GM12891 (cell line): ENCODE data around the gene PCGF3.
"Not testable (repeated sequence)": the region's sequence is repeated elsewhere in the genome, so short reads cannot be mapped to it uniquely, and the experiment has no call there.

Source experiments
- DNase-seq: peaks from one replicate; pipeline ENCODE4 v3.0.0; 2011; ENCODE audit warnings: low spot score; ENCODE audit not compliant: insufficient read length
- FAIRE-seq: peaks from 2 replicates; lab custom pipeline; 2011; peaks lifted over from hg19 to GRCh38; lab: Jason Lieb, UNC
- PAX5 ChIP-seq: IDR thresholded peaks from 2 replicates; pipeline ENCODE4 v1.6.1; 2011; ENCODE audit warnings: low read length, moderate library complexity, mild to moderate bottlenecking; ENCODE audit not compliant: insufficient read depth, severe bottlenecking
- POLR2A ChIP-seq: IDR thresholded peaks from 2 replicates; pipeline ENCODE4 v1.6.1; 2011; ENCODE audit warnings: low read depth, low read length, control low read depth
- POLR2AphosphoS5 ChIP-seq: IDR thresholded peaks from 2 replicates; pipeline ENCODE4 v1.6.1; 2011; ENCODE audit warnings: low read depth, low read length, control low read depth
- POU2F2 ChIP-seq: IDR thresholded peaks from 2 replicates; pipeline ENCODE4 v1.6.1; 2011; ENCODE audit warnings: low read depth, mild to moderate bottlenecking, control low read depth, low read length, moderate library complexity
- SPI1 ChIP-seq: IDR thresholded peaks from 2 replicates; pipeline ENCODE4 v1.6.1; 2011; ENCODE audit warnings: low read depth, low read length, control low read depth
- TAF1 ChIP-seq: IDR thresholded peaks from 2 replicates; pipeline ENCODE4 v1.6.1; 2011; ENCODE audit warnings: low read depth, low read length, control low read depth

The PCGF3 gene

GRCh38 chr4:704198-704891 is 1.3 kb upstream of the PCGF3 start:
- no peak for TF ChIP-seq SPI1
- no peak for TF ChIP-seq POU2F2
- TF ChIP-seq POLR2A = no peak
- no peak for TF ChIP-seq PAX5
- no peak for TF ChIP-seq TAF1
- no peak for TF ChIP-seq POLR2AphosphoS5
- FAIRE-seq (no peak), DNase-seq (no peak)

GRCh38 chr4:704971-705277 is 708 bp upstream of the PCGF3 start:
- DNase-seq (no peak), FAIRE-seq (peak; percentile 82)
- TF ChIP-seq POU2F2 (no peak), SPI1 (no peak), TAF1 (no peak), PAX5 (no peak), POLR2A (no peak), POLR2AphosphoS5 (no peak)

- DNase-seq, FAIRE-seq: not testable (repeated sequence)
Observed at GRCh38 chr4:706083-706633, 526 bp downstream of the PCGF3 start.

- no peak for TF ChIP-seq POU2F2
- DNase-seq (no peak), FAIRE-seq (no peak)
Observed at GRCh38 chr4:706834-707598, 1.4 kb downstream of the PCGF3 start.

GRCh38 chr4:707929-708630 is 2.4 kb downstream of the PCGF3 start:
- TF ChIP-seq POU2F2 (no peak), POLR2AphosphoS5 (no peak), PAX5 (no peak), POLR2A (no peak), SPI1 (no peak), TAF1 (no peak)
- no peak for FAIRE-seq
- DNase-seq = no peak

- no peak for DNase-seq
- no peak for FAIRE-seq
- TF ChIP-seq PAX5 = no peak
- no peak for TF ChIP-seq POLR2AphosphoS5
- no peak for TF ChIP-seq POU2F2
- TF ChIP-seq TAF1 = no peak
- no peak for TF ChIP-seq SPI1
Observed at GRCh38 chr4:708631-708933, 3.0 kb downstream of the PCGF3 start.

GRCh38 chr4:709348-709747 is 3.7 kb downstream of the PCGF3 start:
- FAIRE-seq (no peak), DNase-seq (no peak)
- TF ChIP-seq POU2F2 (no peak), PAX5 (no peak), POLR2AphosphoS5 (no peak), POLR2A (no peak), TAF1 (no peak), SPI1 (no peak)

GRCh38 chr4:710116-710515 is 4.5 kb downstream of the PCGF3 start:
- DNase-seq (no peak), FAIRE-seq (no peak)
- no peak for TF ChIP-seq TAF1
- no peak for TF ChIP-seq PAX5
- no peak for TF ChIP-seq POLR2A
- TF ChIP-seq POU2F2 = no peak
- no peak for TF ChIP-seq SPI1

GRCh38 chr4:710916-711315 is 5.3 kb downstream of the PCGF3 start:
- FAIRE-seq (no peak), DNase-seq (no peak)

GRCh38 chr4:712093-712492 is 6.5 kb downstream of the PCGF3 start:
- no peak for TF ChIP-seq TAF1
- TF ChIP-seq POLR2A = no peak
- TF ChIP-seq SPI1 = no peak
- no peak for TF ChIP-seq PAX5
- TF ChIP-seq POU2F2 = no peak
- no peak for TF ChIP-seq POLR2AphosphoS5
- FAIRE-seq (no peak), DNase-seq (no peak)

More at GRCh38 chr4:710916-711315, 5.3 kb downstream of the PCGF3 start:
- no peak for TF ChIP-seq SPI1
- no peak for TF ChIP-seq TAF1
- TF ChIP-seq POU2F2 = no peak
- no peak for TF ChIP-seq POLR2A
- no peak for TF ChIP-seq POLR2AphosphoS5
- no peak for TF ChIP-seq PAX5
